Measurements from ENCODE around the gene HLA-DPB1.

The HLA-DPB1 gene

GRCh38 chr6:33052627-33053026, 23.2 kb upstream of the HLA-DPB1 start:
- no peak for TF ChIP-seq RAD21 (IDR thresholded peaks at IDR 0.05; ENCODE audit: low read depth)
- TF ChIP-seq CEBPB (IDR thresholded peaks at IDR 0.05), result no peak
- TF ChIP-seq ZBTB7A (IDR thresholded peaks at IDR 0.05; ENCODE audit: low read depth), result no peak
- no peak for TF ChIP-seq FOXM1 (IDR thresholded peaks at IDR 0.05; ENCODE audit: borderline replicate concordance, low read depth)

GRCh38 chr6:33053230-33053629, 22.6 kb upstream of the HLA-DPB1 start:
- TF ChIP-seq FOXM1 (IDR thresholded peaks at IDR 0.05; ENCODE audit: borderline replicate concordance, low read depth), result no peak
- no peak for TF ChIP-seq USF1 (IDR thresholded peaks at IDR 0.05)
- TF ChIP-seq TCF12 (IDR thresholded peaks at IDR 0.05; ENCODE audit: low read depth), result no peak
- TF ChIP-seq NFIC (IDR thresholded peaks at IDR 0.05), result no peak
- no peak for TF ChIP-seq YY1 (IDR thresholded peaks at IDR 0.05; ENCODE audit: low read depth)

GRCh38 chr6:33057222-33058150, 18.3 kb upstream of the HLA-DPB1 start:
- TF ChIP-seq MAX (IDR thresholded peaks at IDR 0.05), result no peak
- TF ChIP-seq RAD21 (IDR thresholded peaks at IDR 0.05; ENCODE audit: low read depth), result no peak
- no peak for TF ChIP-seq EP300 (IDR thresholded peaks at IDR 0.05; ENCODE audit: borderline replicate concordance)
- no peak for TF ChIP-seq FOXM1 (IDR thresholded peaks at IDR 0.05; ENCODE audit: borderline replicate concordance, low read depth)
- TF ChIP-seq TAF1 (IDR thresholded peaks at IDR 0.05; ENCODE audit: low read depth), result no peak
- no peak for TF ChIP-seq TCF12 (IDR thresholded peaks at IDR 0.05; ENCODE audit: low read depth)
- no peak for TF ChIP-seq REST (IDR thresholded peaks at IDR 0.05; ENCODE audit: low read depth)
- no peak for TF ChIP-seq TEAD4 (IDR thresholded peaks at IDR 0.05)
- TF ChIP-seq YY1 (IDR thresholded peaks at IDR 0.05; ENCODE audit: low read depth), result no peak
- no peak for TF ChIP-seq NFIC (IDR thresholded peaks at IDR 0.05)
- TF ChIP-seq ZBTB7A (IDR thresholded peaks at IDR 0.05; ENCODE audit: low read depth), result no peak
- TF ChIP-seq CREB1 (IDR thresholded peaks at IDR 0.05; ENCODE audit: low read depth), result no peak
- TF ChIP-seq CEBPB (IDR thresholded peaks at IDR 0.05), result no peak
- no peak for TF ChIP-seq EGR1 (IDR thresholded peaks at IDR 0.05)
- TF ChIP-seq USF1 (IDR thresholded peaks at IDR 0.05), result no peak

GRCh38 chr6:33061987-33062386, 13.8 kb upstream of the HLA-DPB1 start:
- TF ChIP-seq EGR1 (IDR thresholded peaks at IDR 0.05) (no peak), REST (IDR thresholded peaks at IDR 0.05; ENCODE audit: low read depth) (peak; percentile 31; the same call in 1 of the 2 replicates)

- TF ChIP-seq RAD21 (IDR thresholded peaks at IDR 0.05; ENCODE audit: low read depth) (no peak), TAF1 (IDR thresholded peaks at IDR 0.05; ENCODE audit: low read depth) (no peak), CEBPB (IDR thresholded peaks at IDR 0.05) (no peak), REST (IDR thresholded peaks at IDR 0.05; ENCODE audit: low read depth) (no peak), NFIC (IDR thresholded peaks at IDR 0.05) (no peak), USF1 (IDR thresholded peaks at IDR 0.05) (no peak), TEAD4 (IDR thresholded peaks at IDR 0.05) (no peak), FOXM1 (IDR thresholded peaks at IDR 0.05; ENCODE audit: borderline replicate concordance, low read depth) (no peak), MAX (IDR thresholded peaks at IDR 0.05) (no peak), ZBTB7A (IDR thresholded peaks at IDR 0.05; ENCODE audit: low read depth) (no peak), CREB1 (IDR thresholded peaks at IDR 0.05; ENCODE audit: low read depth) (no peak)
These were observed 11.1 kb upstream of the HLA-DPB1 start for GRCh38 chr6:33064723-33065122.
